Glomerular visceral epithelial cell (primary cell): ENCODE data around the gene MRPL20.
"Not testable (repeated sequence)": the region's sequence is repeated elsewhere in the genome, so short reads cannot be mapped to it uniquely, and the experiment has no call there.

Source experiments
- DNase-seq: peaks from one replicate; pipeline ENCODE4 v3.0.0-alpha.2; 2016; ENCODE audit errors: extremely low spot score

MRPL20 gene

GRCh38 chr1:1406821-1407635 is at the start of gene MRPL20:
MRPL20 (minus strand) TSS chr1:1407293; CDS start chr1:1407217, 76 bp downstream.
- peak; percentile 87 for DNase-seq

GRCh38 chr1:1456683-1457255 is 49.7 kb upstream of the MRPL20 start:
- DNase-seq: not testable (repeated sequence)

DNA sequence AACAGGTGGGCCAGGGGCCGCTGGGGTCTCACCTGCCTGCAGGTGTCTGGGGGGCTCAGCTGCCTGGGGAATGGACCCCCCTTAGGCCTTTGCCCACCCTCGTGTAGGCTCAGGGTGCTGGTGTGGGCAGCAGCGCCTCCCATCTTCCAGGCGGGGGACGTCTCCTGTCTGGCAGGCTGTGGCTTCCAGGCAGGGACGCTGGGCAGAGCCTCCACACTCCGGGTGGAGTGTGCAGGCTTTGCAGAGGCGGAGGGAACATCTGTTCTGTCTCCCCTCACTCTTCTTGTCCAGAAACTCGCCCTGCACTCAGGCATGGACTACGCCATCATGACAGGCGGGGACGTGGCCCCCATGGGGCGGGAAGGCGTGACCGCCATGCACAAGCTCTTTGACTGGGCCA is 48.8 kb upstream of the MRPL20 start:
- DNase-seq: not testable (repeated sequence)

GRCh38 chr1:1455366-1455884 is 48.3 kb upstream of the MRPL20 start:
- DNase-seq: no peak

- not testable (repeated sequence) for DNase-seq
These were observed 47.4 kb upstream of the MRPL20 start for GRCh38 chr1:1454286-1455056.

- DNase-seq: no peak
These were observed 45.8 kb upstream of the MRPL20 start for GRCh38 chr1:1452882-1453281.

DNA sequence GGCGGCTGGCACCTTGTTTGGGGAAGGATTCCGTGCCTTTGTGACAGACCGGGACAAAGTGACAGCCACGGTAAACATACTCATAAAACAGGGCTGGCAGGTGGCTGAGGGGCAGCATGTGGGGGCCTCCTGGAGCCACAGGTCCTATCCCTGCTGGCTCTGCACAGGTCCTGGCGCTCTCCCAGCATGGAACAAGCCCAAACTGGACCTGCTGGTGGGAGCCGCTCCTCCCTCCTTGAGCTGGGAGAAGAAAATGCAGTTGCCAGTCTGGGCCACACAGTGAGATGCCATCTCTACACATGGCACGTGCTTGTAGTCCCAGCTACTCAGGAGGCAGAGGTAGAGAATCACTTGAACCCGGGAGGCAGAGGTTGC is 45.3 kb upstream of the MRPL20 start:
- DNase-seq: not testable (repeated sequence)

DNA sequence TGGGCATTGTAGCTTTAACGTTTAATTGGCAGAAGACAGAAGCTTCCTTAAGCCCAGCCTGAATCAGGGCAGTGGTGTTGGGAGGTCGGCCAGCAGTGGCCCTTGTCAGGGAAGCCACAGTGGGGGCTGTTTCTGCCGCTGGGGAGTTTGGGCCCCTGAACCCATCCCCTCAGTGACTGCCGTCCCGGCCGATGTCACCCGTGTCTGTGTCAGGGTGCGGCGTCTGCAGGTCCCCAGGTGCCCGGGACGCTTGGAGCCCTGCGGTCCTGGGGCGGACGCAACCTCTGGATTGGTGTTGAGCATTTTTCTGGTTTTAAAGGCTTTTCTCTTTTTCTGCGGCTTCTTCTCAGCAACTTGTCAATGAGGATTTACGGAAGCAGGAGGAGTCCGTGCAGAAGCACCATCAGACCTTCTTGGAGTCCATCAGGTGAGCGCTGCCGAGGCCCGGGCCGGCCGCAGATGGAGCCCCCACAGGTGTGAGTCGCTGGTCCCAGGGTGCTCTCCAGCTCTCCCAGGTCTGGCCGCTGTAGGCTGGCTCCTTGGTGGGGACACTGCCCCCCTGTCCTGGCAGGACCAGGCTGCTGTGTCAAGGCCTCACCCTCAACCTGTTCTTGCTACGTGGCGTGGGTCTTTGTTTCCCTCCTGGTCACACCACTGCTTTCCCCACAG is 44.7 kb upstream of the MRPL20 start:
- no peak for DNase-seq

- DNase-seq: not testable (repeated sequence)
These were observed 43.5 kb upstream of the MRPL20 start for GRCh38 chr1:1450616-1451015.

GRCh38 chr1:1449099-1449739 is 42.1 kb upstream of the MRPL20 start, which contains the start of gene ATAD3C:
ATAD3C (plus strand) TSS chr1:1449689; CDS start chr1:1450684, 995 bp downstream.
- DNase-seq: no peak

- DNase-seq: not testable (repeated sequence)
These were observed 39.5 kb upstream of the MRPL20 start for GRCh38 chr1:1446631-1447030.

- DNase-seq: no peak
These were observed 35.1 kb upstream of the MRPL20 start for GRCh38 chr1:1442069-1442770.

- peak; percentile 54 for DNase-seq
These were observed 34.2 kb upstream of the MRPL20 start for GRCh38 chr1:1441002-1441888.

- no peak for DNase-seq
These were observed 33.3 kb upstream of the MRPL20 start for GRCh38 chr1:1440262-1441001.

DNA sequence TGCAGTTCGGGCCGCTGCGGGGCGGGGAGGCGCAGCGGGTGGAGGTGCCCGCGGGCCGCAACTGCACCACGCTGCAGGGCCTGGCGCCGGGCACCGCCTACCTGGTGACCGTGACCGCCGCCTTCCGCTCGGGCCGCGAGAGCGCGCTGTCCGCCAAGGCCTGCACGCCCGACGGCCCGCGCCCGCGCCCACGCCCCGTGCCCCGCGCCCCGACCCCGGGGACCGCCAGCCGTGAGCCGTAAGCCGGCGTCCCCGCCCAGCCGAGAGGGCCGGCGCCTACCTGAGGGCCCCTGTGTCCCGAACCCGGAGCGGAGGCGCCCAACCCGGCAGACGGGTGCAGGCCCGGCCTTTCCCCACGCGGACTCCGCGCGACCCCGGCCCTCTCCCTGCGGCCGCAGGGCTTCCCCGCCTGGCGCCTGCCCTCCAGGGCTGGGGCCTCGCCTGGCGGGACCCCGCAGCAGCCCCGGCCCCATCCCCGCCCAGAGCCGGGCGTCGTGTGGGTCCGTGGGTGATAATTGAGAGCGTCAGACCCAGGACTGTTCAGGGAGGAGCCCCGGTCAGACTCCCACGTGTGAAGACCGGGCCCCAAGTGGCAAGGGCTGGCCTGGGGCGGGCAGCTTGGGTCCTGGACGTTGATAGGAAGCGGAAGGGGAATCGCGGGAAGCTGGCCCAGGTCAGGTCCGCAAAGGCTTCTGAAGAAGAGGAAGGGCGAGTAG is 32.6 kb upstream of the MRPL20 start:
- DNase-seq: no peak

DNA sequence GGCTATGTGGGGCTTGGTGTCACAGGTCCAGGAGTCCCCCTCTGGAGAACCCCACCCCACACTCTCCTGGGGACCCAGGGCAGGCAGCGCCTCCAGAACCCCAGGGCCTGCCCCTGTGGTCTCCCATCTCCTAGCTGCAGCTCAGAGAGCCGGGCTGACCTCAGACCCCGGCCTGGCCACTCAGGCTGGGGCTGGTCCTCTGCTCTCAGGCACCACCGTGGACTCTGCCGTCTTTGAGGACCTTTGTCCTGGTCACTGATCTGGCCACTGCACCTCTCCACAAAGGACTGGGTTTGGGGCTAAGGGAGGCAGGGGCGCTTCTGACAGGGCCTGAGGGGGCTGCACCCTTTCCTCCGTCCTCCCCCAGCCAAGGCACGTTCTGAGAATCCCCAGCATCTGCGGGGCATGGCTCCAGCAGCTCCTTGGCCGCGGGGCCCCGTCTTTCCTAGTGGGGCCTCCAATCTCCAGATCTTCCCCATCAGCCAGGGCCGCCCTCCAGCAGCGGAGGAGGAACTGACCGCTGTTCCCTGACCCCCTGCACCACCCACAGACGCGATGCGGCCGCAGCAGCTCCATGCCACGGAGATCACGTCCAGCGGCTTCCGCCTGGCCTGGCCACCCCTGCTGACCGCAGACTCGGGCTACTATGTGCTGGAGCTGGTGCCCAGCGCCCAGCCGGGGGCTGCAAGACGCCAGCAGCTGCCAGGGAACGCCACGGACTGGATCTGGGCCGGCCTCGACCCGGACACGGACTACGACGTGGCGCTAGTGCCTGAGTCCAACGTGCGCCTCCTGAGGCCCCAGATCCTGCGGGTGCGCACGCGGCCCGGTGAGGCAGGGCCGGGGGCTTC is 31.7 kb upstream of the MRPL20 start:
- DNase-seq: no peak

DNA sequence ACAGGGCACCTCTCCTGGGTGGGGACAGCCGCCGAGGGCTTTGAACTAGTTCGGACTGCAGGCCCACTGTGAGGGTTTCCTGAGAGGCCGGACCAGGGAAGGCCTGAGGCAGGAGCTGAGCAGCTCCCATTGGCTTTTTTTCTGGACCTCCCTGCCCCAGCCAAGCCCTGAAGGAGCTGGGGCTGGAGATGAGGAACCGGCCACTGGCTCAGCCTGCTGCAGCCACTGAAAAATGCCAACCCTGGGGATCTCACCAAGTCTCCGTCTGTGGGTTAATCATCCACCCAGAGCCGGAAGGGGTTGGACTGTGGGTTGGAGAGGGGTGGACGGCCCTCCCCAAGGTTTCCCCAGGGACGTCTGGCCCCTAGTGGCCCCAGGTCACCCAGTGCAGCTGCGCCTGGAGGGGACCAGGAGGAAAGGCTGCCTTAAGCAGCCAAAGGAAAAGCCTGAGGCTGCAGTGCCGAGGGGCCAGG is 30.8 kb upstream of the MRPL20 start:
- DNase-seq: peak; percentile 91
